HG03135 (cell line): ENCODE results near the gene CSNK1A1.
"Not testable (repeated sequence)": the region's sequence is repeated elsewhere in the genome, so short reads cannot be mapped to it uniquely, and the experiment has no call there.

Source experiments
- ATAC-seq: cut with Tn5 transposase; IDR thresholded peaks from one replicate; pipeline ENCODE4 v1.9.1; 2021; ENCODE audit warnings: mild to moderate bottlenecking, moderate library complexity; ENCODE audit not compliant: unreplicated experiment

CSNK1A1 gene

DNA sequence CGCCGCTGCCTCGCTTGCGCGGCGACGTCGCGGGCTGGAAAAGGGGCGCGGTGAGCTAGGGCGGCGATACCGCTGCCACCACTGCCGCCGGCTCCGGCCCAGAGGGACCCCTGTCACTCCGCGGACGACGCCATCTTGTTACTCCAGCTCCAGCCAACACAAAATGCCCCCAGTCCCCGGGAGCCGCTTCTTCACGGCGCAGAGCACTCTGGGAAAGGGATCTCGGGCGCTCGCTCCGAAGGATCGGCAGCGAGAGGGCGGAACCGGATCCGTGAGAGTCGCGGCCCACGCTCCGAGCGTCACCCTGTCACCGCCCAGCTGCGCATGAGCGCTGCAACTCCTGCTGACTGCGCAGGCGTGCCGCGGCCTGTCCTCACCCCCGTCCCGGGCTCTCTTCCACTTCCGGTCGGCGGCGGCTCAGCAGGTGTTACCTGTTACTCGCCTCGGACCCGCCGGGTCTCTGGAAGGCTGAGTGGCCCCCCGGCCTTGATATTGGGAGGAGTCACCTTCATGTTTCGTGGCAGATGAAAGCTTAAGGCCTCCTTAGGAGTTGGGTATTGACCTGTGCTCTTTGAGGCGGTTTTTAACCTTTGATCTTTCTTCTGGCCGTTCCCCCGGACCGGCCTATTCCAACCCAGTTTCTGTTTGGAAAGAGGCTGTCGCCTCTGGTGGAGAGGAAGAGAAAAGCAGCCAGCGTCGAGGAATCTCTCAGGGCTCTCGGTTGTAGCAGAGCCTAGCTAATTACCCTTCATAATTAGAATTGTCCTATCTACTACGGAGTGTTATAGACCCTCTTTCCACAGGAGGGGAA, at the start of gene CSNK1A1:
Gene CSNK1A1, minus strand, starts transcription at position 213 of the 811 bp plus-strand sequence. CDS start 475 bp downstream, outside the sequence.
- ATAC-seq = peak; percentile 86

DNA sequence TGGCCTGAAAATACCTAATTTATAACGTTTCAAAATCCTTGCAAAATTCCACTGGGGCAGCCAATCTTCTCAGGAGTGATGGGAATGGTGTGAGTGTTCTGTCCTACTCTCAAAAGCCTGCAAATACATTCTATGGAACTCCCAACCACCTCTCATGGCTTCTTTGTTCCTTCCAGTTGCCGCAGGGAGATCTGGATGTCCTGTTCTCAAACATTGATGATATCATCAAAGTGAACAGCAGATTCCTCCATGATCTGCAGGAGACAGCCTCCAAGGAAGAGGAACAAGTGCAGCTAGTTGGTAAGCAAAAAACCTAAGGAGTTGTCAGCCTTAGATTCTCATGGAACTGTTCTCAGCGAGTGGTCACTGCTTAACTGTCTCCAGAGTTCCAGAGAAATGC, 49.7 kb upstream of the CSNK1A1 start:
- no peak for ATAC-seq

DNA sequence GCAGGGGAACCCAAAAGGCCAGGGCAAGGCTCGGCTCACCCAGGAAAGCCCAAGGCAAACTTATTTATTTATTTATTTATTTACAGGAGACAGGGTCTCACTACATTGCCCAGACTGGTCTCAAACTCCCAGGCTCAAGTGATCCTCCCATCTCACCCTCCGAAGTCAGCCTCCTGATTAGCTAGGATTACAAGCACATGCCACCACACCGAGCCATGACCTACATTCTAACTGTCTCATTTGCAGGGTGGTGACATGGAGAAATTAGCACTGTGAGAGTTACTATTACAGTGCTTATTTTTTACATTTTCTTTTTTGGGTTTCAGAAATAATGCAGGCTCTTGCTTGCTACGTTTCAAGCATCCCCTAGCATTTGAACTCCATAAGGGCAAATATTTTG, 48.1 kb upstream of the CSNK1A1 start:
- ATAC-seq = no peak

DNA sequence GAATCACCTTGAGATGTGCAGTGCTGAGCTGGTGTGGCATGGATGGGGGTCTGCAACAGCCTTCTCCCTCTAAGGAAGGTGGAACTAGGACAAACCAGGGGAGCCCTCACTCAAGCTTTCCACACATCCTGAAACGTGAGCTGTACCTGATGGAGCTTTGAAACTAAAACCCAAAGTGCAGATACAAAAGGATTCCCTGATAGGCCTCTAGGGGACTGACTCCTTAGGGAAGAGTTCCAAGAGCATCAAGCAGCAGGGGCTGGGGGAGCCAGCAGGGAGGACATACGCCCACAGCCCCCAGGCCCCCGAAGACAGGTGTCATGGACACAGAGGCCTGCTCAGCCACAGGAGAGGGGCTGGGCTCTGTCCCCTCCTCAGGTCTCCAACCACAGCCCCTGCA, 47.7 kb upstream of the CSNK1A1 start:
- ATAC-seq = no peak

DNA sequence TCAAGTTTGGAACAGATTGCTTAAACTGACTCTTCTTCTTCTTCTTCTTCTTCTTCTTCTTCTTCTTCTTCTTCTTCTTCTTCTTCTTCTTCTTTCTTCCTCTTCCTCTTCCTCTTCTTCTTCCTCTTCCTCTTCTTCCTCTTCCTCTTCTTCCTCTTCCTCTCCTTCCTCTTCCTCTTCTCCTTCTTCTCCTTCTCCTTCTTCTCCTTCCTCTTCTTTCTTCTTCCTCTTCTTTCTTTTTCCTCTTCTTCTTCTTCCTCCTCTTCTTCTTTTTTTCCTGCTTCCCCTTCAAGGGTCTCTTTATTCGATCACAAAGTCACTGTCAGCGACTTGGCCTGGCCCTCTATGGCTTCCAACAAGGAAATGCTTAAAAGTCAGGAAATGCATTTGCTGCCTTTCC, 47.0 kb upstream of the CSNK1A1 start:
- not testable (repeated sequence) for ATAC-seq

DNA sequence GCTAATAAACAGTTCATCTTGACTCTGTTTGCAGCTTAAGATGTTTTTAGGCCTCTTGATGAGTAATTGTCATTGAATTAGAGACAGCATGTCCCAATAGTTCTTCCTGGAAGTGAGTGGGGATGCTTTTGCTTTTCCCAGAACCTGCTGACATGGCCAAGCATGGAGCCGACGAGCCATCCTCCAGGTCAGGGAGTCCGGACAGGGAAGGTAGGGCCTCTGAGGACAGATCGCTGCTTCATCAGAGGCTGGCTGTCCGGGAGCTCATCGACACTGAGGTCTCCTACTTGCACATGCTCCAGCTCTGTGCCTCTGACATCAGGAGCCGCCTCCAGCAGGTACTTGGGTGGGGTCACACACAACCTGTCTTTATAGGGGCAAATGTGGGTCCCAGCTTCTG, 46.4 kb upstream of the CSNK1A1 start:
- ATAC-seq = no peak

DNA sequence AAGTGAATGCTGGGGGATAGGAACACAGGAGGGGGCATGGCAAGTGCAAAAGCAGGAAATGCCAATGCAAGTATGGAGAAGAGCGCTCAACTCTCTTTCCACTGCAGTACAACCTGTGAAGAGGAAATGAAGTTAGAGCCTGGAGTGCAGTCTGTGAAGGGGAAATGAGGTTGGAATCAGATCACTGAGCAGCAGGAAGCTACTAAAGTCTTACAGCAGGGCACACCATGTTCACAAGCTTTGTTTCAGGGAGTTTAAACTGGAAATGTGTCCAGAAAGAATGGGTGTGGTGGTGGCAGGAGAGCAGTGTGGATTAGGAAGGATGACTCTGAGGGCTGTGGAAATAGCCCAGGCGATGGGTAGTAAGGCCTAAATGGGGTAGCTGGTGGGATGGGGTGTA, 45.5 kb upstream of the CSNK1A1 start:
- no peak for ATAC-seq

DNA sequence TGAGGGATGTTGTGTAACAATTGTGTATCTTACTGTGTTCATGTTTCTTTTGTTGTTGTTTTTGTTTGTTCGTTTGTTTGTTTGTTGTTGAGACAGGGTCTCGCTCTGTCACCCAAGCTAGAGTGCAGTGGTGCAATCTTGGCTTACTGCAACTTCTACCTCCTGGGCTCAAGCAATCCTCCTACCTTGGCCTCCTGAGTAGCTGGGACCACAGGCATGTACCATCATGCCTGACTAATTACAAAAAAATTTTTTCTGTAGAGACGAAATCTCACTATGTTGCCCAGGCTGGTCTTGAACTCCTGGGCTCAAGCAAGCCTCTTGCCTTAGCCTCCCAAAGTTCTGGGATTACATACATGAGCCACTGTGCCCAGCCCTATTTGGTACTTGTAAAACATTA, 43.9 kb upstream of the CSNK1A1 start:
- not testable (repeated sequence) for ATAC-seq

DNA sequence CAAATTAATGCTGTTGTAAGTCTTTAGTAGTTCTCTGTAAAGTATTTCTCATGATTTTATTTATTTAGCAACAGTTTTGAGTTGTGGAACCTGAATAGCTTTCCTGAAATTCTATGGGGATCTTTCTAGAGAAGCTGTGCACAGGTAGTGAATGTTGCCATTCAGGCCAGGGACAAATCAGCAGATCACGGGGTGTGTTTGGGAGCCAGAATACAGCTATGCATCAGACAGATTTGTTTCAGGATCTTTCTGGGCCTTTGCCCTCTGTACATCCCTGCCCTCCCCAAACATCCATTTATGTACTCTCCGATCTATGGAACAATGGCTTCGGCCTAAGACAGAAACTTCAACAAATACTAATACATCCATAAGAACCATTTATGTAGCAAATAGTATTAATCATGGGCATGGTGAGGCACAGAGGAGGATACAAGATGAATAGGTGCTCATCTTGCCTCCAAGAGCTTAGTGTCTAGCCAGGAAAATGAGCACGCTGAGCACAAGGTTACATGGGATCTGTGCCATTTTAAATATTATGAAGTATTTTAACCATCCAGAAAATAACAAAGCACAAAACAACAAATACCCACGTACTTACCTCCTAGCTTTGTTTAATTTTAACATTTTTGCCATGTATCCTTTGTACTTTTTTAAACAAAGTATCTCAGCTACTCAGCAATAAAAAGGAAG, 43.1 kb upstream of the CSNK1A1 start:
- no peak for ATAC-seq

DNA sequence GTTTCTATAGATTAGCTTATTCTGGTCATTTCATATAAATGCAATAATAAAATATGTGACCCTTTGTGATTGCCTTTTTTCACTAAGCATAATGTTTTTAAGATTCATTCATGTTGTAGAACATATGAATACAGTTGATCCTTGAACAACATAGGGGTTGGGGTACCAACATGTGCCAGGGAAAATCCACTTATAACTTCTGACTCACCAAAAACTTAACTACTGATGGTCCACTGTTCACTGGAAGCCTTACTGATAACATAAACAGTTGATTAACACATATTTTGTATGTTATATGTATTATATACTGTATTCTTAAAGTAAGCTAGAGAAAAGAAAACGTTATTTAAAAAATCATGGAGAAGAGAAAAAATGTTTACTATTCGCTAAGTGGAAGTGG, 42.1 kb upstream of the CSNK1A1 start:
- no peak for ATAC-seq

DNA sequence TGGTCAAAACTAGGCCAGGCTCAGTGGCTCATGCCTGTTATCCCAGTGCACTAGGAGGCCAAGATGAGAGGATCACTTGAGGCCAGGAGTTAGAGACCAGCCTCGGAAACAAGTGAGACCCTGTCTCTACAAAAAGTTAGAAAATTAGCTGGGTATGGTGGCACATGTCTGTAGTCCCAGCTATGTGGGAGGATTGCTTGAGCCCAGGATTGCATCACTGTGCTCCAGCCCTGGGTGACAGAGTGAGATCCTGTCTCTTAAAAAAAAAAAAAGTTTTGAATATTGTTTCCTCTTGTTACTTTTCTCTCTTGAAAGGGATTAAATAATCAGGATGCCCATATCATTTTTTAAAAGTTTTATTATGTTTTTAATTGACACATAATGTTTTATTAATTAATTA, 37.7 kb upstream of the CSNK1A1 start:
- ATAC-seq = no peak

DNA sequence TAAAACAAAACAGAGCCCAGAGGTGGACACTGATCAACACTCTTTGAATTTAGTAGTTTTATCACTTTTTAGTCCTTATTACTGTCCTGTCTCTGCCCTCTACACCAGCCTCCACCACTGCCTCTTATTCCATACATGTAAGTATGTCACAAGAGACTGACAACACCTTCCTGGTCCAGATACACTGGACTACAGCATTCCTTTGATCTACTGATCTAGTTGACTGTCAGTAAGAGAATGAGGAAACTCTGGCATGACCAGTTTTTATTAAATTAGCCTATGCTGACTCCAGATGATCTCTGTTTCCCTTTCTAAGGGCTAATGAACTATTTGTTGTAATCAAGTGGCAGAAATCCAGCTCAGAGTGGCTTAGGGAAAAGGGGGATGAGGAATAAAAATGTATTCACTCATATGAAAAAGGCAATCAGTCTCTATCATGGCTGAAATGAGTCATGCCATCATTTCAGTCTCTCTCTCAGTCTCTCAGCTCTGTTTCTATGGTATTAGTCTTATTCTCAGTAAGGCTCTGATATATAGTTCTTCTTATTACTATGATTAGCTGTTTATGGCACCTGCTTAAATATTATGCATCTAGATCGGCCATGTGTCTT, 35.6 kb upstream of the CSNK1A1 start:
- no peak for ATAC-seq

DNA sequence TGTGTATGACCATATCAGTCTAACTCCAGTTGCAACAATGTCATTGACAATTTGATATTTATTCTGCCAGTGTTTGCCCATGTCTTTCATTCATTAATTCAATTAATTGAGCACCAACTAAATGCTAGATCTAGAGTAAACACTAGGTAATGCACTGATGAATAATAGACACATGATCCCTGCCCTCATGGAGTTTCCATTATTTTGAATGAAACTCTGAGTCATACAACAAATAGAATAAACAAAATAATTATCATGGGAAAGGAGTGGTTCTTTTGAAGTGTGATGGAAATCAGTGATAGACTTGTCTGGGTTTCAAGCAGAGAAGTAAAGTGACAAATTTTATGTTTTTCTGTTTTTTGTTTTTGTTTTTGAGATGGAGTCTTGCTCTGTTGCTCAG, 34.7 kb upstream of the CSNK1A1 start:
- no peak for ATAC-seq

DNA sequence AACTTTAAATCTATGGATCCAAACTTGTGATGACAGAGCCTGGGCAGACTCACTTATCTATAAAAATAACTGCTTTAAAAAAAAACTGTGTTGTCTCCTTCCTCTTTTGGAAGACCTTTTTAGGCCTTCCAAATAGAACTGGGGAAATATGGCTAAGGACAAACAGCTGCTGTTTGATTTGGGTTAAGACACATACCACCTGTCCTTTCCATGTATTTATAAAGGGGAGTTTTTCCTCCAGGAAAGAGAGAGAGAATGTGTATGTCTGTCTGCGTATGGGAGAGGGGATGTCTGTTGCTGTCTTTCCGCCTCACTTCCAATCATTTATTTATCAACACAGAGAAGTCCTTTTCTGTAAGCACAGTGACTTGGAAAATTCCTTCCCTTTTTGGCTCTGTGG, 32.9 kb upstream of the CSNK1A1 start:
- ATAC-seq = no peak

DNA sequence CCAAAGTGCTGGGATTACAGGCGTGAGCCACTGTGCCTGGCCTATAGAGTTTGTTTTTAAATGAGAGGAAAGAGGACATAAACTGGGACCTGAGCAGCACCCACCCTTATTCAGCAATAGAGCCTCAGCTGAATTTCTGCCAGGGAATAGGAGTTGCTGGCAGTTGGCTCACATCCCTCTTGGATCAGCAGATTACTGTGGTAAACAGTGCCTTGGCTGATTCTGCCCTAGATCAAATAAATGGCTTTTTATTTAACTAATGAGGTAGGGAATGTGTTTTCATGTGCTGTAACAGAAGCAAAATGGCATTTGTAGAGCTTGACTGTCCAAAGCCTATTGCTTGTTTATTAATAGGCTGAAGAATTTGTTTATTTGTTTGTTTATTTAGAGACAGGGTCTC, 32.2 kb upstream of the CSNK1A1 start:
- ATAC-seq = no peak

DNA sequence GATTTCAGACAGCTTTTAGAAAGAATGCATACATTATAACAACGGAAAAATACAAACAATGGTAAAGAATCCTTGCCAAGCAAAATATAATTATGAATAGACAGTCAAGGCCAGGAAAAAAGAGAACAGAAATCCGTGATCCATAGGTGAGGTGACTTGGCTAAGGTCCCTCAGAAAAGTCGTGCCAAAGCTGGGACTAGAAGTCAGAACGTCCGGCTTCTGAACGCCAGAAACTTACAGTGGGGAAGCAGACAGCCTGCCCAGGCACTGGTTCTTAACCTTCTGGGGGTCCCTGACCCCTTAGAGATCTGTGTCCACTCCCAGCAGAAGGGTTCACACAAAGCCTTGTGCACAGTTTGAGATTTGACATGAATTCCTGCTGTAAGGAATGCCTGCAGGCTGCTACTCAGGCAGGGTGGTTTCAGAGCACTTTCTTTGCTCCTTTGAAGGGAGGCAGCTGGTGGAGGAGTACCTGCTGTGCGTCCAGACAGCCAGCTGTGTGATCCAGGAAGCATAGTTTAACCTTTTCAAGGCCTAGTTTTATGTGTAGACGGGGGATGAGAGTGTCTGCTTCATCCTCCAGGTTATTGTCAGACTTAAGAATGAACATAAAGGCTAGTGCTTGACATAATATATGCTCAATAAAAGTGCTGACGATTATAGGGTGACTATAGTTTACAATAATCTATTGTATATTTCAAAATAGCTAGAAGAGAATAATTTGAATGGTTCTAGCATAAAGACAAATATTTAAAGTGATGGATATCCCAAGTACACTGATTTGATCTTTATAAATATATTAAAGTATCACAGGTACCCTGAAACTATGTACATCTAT, 30.9 kb upstream of the CSNK1A1 start:
- ATAC-seq = no peak

DNA sequence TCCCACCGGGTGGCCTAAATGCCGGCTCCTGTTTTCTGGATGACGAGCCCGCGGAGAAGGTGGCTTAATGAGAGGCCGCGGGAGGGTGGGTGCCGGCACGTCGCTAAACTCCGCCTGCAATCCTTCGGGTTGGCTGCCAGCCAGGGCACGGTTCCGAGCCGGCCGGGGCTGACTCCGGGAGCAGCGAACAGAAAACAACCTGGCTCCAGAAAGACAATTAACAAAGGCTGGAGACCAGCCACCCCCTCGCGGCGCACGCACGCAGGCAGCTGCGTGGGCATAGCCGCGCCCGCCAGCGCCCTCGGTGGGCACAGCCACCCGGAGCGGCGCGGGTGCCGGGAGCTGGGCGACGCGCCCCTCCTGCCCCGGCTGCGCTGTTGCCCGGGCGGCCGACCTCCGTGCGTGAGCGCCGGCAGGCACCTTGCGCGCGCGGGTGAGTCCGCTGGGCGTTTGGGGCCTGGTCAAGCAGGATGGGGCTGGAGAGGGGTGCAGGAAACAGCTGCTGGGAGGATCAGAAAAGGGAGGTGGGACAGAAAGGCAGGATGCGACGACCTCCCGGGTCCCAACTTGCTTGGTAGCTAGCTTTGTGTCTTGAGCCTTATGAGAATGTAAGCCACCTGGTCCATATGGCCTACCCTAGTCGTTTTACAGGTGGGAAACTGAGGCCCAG, 30.1 kb upstream of the CSNK1A1 start, which contains the start of gene ARHGEF37:
Gene ARHGEF37, plus strand, starts transcription at position 307 of the 670 bp plus-strand sequence. CDS start 16,272 bp downstream, outside the sequence.
- ATAC-seq = no peak

DNA sequence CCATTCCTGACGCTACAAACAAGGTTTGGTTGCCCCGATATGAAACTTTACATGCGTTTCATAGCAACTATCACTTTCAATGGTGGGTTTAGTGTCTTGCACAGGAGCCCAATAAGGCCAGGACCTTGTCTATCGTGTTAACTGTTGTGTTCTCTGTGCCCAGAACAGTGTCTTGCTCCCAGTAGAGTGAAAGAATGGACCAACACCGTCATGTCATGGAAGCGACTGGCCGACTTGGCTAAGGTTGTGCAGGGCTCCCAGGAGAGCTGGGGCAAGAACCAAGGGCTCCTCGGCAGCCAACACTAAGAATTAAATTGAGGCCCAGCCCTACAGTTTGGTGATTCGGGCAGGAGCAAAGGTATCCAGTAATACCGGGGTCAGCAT, 29.6 kb upstream of the CSNK1A1 start:
- ATAC-seq = no peak

DNA sequence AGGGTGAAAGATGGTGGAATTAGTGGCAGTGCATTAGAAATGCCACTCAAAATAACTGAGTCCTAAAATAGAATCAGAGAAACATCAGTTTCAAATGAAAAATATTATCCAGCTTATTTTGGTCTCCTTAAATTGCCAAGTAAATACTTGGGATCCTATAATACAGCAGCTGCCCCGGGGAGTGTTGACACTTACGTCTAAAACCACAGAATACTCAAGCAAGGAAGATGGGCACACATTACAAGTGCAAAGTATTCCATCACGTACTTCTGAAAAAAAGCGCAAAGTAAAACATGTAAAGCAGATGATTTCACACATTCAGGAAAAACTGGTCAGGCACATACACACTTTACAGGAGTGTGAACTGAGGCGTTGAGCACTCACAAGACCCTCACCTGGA, 27.7 kb upstream of the CSNK1A1 start:
- ATAC-seq = no peak

DNA sequence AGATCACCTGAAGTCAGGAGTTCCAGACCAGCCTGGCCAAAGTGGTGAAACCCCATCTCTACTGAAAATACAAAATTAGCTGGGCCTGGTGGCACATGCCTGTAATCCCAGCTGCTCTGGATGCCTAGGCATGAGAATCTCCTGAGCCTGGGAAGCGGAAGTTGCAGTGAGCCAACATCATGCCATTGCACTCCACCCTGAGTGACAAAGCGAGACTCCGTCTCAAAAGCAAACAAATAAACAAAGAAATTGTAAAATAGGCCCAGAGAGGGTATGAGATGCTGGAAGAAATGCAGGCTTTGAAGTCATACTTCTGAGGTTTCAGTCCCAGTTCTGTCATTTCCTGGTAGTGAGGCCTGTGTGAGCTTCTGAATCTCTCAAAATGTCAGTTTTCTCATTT, 24.8 kb upstream of the CSNK1A1 start:
- ATAC-seq = no peak
